Urothelium cell line (cell line): ENCODE measurements around the gene RPAP2.

Source experiments
- DNase-seq: peaks from one replicate; pipeline ENCODE4 v3.0.0; 2011; ENCODE audit warnings: low spot score, mixed read lengths
- FAIRE-seq: peaks from 2 replicates; lab custom pipeline; 2011; peaks lifted over from hg19 to GRCh38; lab: Jason Lieb, UNC

The RPAP2 gene

DNA sequence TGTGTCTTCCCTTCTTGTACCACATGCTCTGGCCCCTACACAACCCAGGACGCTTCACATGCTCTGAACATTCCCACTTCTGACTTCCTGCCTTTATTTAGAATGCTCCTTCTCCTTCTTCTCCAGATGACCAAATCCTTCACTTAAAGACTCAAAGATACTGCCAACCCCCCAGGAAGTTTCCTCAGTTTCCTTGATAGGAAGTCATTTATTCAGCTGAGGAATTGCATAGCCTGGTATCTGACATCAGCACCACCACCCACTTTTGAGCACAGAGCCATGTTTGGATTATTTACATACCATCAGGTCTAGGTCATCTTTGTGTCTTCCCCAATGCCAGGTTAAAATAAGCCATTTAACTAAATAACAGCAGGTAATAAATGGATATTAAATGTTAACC lies 145.5 kb downstream of the RPAP2 start:
- peak; percentile 42 for DNase-seq
- no peak for FAIRE-seq

DNA sequence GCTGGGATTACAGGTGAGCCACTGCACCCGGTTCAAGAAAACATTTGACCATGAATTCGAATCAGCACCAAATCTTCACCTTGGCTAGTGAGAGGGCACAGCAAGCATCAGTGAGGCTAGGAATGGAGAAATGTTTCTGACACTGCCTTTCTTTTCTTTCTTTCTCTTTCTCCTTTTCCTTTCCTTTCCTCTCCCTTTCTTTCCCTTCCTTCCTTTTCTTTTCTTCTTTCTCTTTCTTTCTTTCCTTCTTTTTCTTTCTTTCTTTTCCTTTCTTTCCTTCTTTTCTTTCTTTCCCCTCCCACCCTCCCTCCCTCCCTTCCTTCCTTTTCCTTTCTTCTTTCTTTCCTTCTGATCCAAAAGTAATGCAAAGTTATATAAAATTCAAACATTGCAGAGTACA lies 147.0 kb downstream of the RPAP2 start:
- FAIRE-seq (no peak), DNase-seq (no peak)

DNA sequence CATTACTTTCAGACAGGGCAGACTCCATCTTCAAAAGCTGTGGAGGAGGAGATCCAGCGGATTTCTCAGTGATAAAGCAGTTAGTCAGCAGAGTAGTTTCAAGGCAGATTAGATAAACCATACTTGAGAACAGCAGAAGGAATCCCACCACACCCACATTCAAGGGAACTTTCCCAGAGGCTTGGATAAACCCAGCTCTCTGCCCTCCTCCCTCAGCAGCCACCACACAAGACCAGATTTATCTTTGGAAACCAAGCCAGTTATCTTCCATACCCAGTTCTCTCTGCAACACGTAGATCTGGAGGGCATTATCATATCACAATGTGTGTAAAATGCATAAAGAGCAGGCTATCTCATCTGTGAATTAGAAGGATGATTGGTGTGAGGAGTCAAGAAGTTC lies 147.7 kb downstream of the RPAP2 start:
- DNase-seq (no peak), FAIRE-seq (no peak)

DNA sequence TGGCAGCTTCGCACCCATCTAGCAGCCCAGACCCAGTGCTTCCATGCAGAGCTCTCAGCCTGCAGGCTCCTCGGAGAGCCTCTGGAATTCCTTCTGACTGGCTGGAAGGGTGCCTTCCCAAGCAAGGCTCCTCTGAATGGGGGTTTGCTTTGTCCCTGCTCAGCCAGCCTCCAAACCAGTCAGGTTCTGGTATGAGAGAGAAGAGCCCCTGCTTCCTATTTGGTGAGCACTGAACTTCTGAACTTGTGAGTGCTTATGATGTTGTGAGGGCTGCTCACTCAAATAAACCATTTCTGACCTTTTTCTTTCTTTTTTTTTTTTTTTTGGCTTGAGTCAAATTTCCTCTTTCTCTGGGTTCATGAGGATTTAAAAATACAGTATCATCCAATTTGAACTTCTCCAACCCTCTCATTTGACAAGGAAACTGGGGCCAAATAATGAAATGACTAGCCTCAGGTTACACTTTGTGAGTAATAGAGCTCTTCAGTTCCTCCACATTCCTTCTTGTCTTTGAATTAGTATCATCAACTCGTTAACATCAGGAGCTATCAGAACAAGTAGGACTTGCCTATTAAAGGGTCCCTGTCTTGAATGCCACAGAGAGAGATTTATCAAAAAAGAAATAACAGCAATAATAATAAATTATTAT lies 148.3 kb downstream of the RPAP2 start:
- no peak for FAIRE-seq
- no peak for DNase-seq

DNA sequence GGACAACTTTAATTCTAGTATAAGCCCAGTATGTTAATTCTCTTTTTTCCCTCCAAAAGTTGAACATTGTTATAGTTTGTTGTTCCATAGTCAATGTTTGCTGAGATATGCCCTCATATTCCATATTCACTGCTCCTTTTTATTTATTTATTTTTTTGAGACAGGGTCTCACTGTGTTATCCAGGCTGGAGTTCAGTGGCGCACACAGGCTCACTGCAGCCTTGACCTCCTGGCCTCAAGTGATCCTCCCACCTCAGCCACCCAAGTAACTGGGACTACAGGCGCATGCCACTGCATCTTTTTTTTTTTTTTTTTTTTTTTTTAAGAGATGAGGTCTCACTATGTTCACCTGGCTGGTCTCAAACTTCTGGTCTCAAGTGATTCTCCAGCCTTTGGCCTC lies 149.1 kb downstream of the RPAP2 start:
- no peak for DNase-seq
- FAIRE-seq = no peak
